OCI-LY1 (cell line): Measurements from ENCODE around the gene FGF22.

ENCODE experiments used
- H2AFZ ChIP-seq: fragments of 200-600 bp; sonication (generic), shearing (Covaris generic); 2 replicates; pipeline ENCODE4 v1.6.0; 2014; ENCODE audit warnings: antibody characterized with exemption, mild to moderate bottlenecking, low read length
- H3F3A ChIP-seq: fragments of 200-600 bp; sonication (generic), shearing (Covaris generic); 2 replicates; pipeline ENCODE4 v1.6.0; 2014; ENCODE audit warnings: mild to moderate bottlenecking, antibody characterized with exemption, low read length, moderate library complexity; ENCODE audit not compliant: insufficient read depth
- H3K27ac ChIP-seq: fragments of 200-600 bp; sonication (generic); 2 replicates; pipeline ENCODE4 v1.5.1; 2014; ENCODE audit warnings: low read length, mixed run types, mild to moderate bottlenecking, low read depth; ENCODE audit not compliant: poor library complexity, severe bottlenecking
- H3K27me3 ChIP-seq: fragments of 200-600 bp; sonication (generic); 2 replicates; pipeline ENCODE4 v1.6.0; 2014; ENCODE audit warnings: antibody characterized with exemption, mild to moderate bottlenecking, low read length, moderate library complexity; ENCODE audit not compliant: insufficient read depth
- H3K36me3 ChIP-seq: fragments of 200-600 bp; sonication (generic); 2 replicates; pipeline ENCODE4 v1.6.1; 2014; ENCODE audit warnings: mild to moderate bottlenecking, antibody characterized with exemption, low read length, moderate library complexity, mixed read lengths; ENCODE audit not compliant: insufficient read depth
- H3K4me1 ChIP-seq: fragments of 200-600 bp; sonication (generic); 2 replicates; pipeline ENCODE4 v1.5.1; 2014; ENCODE audit warnings: mild to moderate bottlenecking, low read length, moderate library complexity; ENCODE audit not compliant: insufficient read depth, severe bottlenecking
- H3K4me2 ChIP-seq: fragments of 200-600 bp; sonication (generic), shearing (Covaris generic); 2 replicates; pipeline ENCODE4 v1.6.1; 2014; ENCODE audit warnings: low read length
- H3K4me3 ChIP-seq: fragments of 200-600 bp; sonication (generic); 2 replicates; pipeline ENCODE4 v1.5.1; 2014; ENCODE audit warnings: low read length, low read depth, mild to moderate bottlenecking, mixed read lengths; ENCODE audit not compliant: poor library complexity, severe bottlenecking
- H3K79me2 ChIP-seq: fragments of 200-600 bp; shearing (Covaris generic); 2 replicates; pipeline ENCODE4 v1.6.1; 2016; ENCODE audit warnings: mixed run types, low read length, mixed read lengths; ENCODE audit not compliant: insufficient read depth
- H3K9ac ChIP-seq: fragments of 200-600 bp; sonication (generic), shearing (Covaris generic); 2 replicates; pipeline ENCODE4 v1.6.1; 2014; ENCODE audit warnings: mild to moderate bottlenecking, low read length, mixed read lengths
- H3K9me2 ChIP-seq: fragments of 200-600 bp; sonication (generic), shearing (Covaris generic); 2 replicates; pipeline ENCODE4 v1.6.1; 2014; ENCODE audit warnings: low read depth, mild to moderate bottlenecking, low read length, mixed read lengths
- H3K9me3 ChIP-seq: fragments of 200-600 bp; shearing (Covaris generic); 2 replicates; pipeline ENCODE4 v1.6.1; 2014; ENCODE audit warnings: low read length, mixed read lengths
- H4K20me1 ChIP-seq: fragments of 200-600 bp; sonication (generic), shearing (Covaris generic); 2 replicates; pipeline ENCODE4 v1.6.0; 2016; ENCODE audit warnings: mild to moderate bottlenecking, low read length; ENCODE audit not compliant: insufficient read depth
- EZH2 ChIP-seq: fragments of 200-600 bp; sonication (generic), shearing (Covaris generic); IDR thresholded peaks from 2 replicates; pipeline ENCODE4 v1.8.0; 2017; ENCODE audit warnings: borderline replicate concordance, mixed run types, mild to moderate bottlenecking, antibody characterized with exemption, low read length, moderate library complexity, mixed read lengths
- TF ChIP-seq, protein P1 (sequence below): fragments of 200-600 bp; sonication (generic), shearing (Covaris generic); IDR thresholded peaks from 2 replicates; pipeline ENCODE4 v1.5.1; 2017; ENCODE audit warnings: mild to moderate bottlenecking, antibody characterized with exemption, low read length, moderate library complexity, mixed read lengths

Gene FGF22

DNA sequence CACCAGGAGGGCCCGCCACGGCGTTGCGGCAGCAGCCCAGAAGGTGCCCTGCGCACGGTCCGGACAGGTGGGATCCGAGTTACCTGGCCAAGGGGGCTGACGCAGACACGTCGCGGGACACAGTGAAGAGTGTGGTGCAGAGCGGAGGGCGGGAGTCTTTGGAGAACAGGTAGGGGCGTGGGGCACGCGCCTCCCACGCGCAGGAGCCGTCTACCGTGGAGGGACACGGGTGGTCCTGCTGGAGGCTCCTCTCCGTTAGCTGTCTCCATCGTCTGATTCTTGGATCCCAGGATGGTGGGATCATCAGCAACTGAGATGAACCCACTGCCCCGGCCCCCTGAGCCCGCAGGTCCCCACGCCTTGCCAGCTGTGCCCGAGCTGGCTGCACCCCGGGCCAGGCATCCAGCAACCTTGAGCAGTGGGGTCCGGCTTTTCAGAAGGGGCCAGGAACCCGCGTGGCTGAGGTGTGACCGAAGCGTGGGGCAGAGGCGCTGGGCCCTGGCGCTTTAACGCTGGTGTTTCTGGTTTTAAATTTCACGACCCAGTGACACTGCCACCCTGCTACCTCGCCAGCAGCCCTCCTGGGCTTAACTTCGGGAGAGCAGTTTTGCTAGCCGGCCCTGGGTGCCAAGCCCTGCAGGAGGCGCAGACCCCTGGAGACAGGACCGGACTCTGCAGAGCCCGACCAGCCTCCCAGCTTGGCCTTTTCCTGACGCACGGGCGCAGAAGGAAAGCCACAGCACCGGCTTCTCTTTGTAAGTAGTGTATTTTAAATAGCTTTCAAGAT is 7.3 kb downstream of the FGF22 start:
- Histone ChIP-seq H3K27me3 (no peaks in the 10 kb centered on the region; the same call in 1 of the 2 replicates), H3K9me2 (no peaks in the 10 kb centered on the region), H3K79me2 (no peaks in the 10 kb centered on the region), H3K36me3 (peaks cover 74% of the 10 kb centered on the region), H3K4me2 (no peak overlapping the region), H3K4me1 (no peaks in the 10 kb centered on the region), H2AFZ (no peak overlapping the region), H3K27ac (no peak overlapping the region), H3F3A (no peaks in the 10 kb centered on the region), H3K9me3 (no peaks in the 10 kb centered on the region), H4K20me1 (no peaks in the 10 kb centered on the region), H3K9ac (no peak overlapping the region), H3K4me3 (no peak overlapping the region)
- no peak for TF ChIP-seq EZH2
- TF ChIP-seq, protein P1, sequence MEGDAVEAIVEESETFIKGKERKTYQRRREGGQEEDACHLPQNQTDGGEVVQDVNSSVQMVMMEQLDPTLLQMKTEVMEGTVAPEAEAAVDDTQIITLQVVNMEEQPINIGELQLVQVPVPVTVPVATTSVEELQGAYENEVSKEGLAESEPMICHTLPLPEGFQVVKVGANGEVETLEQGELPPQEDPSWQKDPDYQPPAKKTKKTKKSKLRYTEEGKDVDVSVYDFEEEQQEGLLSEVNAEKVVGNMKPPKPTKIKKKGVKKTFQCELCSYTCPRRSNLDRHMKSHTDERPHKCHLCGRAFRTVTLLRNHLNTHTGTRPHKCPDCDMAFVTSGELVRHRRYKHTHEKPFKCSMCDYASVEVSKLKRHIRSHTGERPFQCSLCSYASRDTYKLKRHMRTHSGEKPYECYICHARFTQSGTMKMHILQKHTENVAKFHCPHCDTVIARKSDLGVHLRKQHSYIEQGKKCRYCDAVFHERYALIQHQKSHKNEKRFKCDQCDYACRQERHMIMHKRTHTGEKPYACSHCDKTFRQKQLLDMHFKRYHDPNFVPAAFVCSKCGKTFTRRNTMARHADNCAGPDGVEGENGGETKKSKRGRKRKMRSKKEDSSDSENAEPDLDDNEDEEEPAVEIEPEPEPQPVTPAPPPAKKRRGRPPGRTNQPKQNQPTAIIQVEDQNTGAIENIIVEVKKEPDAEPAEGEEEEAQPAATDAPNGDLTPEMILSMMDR = no peak

DNA sequence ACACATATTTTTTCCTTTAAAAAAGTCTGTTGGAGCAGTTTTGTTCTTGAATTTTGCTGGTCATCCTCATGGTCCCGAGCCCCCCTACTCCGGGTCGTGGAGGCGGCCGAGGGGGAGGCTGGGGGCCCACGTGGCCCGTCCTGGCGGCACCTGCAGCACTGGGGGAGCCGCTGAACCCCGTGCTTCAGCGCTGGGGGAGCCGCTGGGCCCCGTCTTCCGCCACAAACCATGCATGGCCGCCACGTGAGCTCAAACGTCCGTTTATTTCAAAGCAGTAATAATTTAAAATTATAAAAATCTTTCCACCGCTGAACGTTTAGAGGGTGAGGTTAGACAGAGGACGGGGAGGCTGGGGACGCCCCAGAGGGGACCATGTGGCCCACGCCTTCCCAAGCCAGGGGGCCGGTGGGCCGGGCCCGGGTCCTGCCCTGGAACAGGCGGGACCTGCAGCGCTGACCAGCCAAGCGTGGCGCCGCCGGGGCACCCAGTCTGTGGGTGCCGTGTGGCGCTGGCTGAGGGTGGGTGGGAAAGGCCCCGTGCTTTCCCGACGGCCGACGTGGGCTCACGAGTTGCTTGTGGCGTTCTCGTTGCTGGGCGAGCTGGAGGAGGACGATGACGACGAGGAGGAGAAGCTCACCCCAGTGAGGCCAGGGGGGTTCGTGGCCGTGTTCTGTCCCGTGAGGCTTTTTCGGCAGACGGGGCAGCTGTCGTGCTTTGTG is 8.0 kb downstream of the FGF22 start:
- H3K36me3 ChIP-seq = peaks cover 82% of the 10 kb centered on the region

DNA sequence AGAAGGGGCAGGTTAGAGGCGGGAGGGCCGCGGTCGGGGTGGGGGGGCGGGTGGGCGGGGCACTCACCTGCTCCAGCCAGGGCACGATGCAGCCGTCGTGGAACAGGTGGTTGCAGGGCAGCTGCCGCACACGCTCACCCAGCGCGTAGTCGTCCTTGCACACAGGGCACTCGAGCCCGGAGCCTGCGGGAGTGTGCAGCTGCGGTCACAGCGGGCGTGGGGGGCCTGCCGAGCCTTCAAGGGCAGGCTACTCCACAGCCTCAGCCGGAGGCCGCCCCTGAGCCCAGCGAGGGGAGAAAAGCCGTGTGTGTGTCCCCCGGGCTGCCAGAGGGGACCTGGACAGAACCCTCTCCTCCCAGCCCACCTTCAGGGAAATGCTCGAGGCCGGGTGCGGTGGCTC is 8.6 kb downstream of the FGF22 start:
- Histone ChIP-seq H3K36me3 (peaks cover 87% of the 10 kb centered on the region), H3F3A (no peaks in the 10 kb centered on the region), H3K9me2 (no peaks in the 10 kb centered on the region), H3K27me3 (no peaks in the 10 kb centered on the region), H3K4me1 (no peaks in the 10 kb centered on the region), H3K9ac (no peak overlapping the region), H3K9me3 (no peaks in the 10 kb centered on the region), H3K79me2 (peaks cover 1% of the 10 kb centered on the region), H3K27ac (no peak overlapping the region), H3K4me3 (no peak overlapping the region), H4K20me1 (no peaks in the 10 kb centered on the region), H3K4me2 (no peak overlapping the region), H2AFZ (no peak overlapping the region)
- TF ChIP-seq, protein P1 = no peak
- no peak for TF ChIP-seq EZH2

More for the DNA sequence above, 8.0 kb downstream of the FGF22 start:
- Histone ChIP-seq H3K27me3 (no peaks in the 10 kb centered on the region; the same call in 1 of the 2 replicates), H2AFZ (no peak overlapping the region), H3F3A (no peaks in the 10 kb centered on the region), H3K79me2 (no peaks in the 10 kb centered on the region), H3K4me2 (no peak overlapping the region), H3K4me3 (no peak overlapping the region), H3K9me3 (no peaks in the 10 kb centered on the region), H3K27ac (no peak overlapping the region), H4K20me1 (no peaks in the 10 kb centered on the region), H3K9ac (no peak overlapping the region), H3K9me2 (no peaks in the 10 kb centered on the region), H3K4me1 (no peaks in the 10 kb centered on the region)
- TF ChIP-seq, protein P1 = no peak
- no peak for TF ChIP-seq EZH2
